A549 (cell line): Measurements from ENCODE around the gene NACC2.

Experiments used
- CHD4 ChIP-seq: fragments of 200-600 bp; sonication (generic); IDR thresholded peaks from 2 replicates; pipeline ENCODE4 v1.6.1; 2016; ENCODE audit warnings: antibody characterized with exemption, mild to moderate bottlenecking, borderline replicate concordance
- NR3C1 ChIP-seq: fragments of >200 bp; sonication (Bioruptor Twin); formaldehyde crosslinking; IDR thresholded peaks from 3 replicates; pipeline ENCODE4 v1.6.1; 2017
- POLR2AphosphoS2 ChIP-seq: conservative IDR thresholded peaks from 2 replicates; pipeline ENCODE4 v1.6.1; 2012; ENCODE audit warnings: low read length, improper control_type of control experiment, inconsistent platforms
- SMC3 ChIP-seq: fragments of >200 bp; sonication (Bioruptor Twin); formaldehyde crosslinking; IDR thresholded peaks from 3 replicates; pipeline ENCODE4 v1.6.1; 2018; ENCODE audit warnings: inconsistent platforms
- TF ChIP-seq, protein P1 (sequence below): fragments of >200 bp; sonication (Bioruptor Twin); formaldehyde crosslinking; IDR thresholded peaks from 3 replicates; pipeline ENCODE4 v1.5.1; 2016
- TF ChIP-seq, protein P2 (sequence below): IDR thresholded peaks from 2 replicates; pipeline ENCODE4 v1.6.1; 2012; ENCODE audit warnings: low read depth, borderline replicate concordance

- TF ChIP-seq, protein P1, sequence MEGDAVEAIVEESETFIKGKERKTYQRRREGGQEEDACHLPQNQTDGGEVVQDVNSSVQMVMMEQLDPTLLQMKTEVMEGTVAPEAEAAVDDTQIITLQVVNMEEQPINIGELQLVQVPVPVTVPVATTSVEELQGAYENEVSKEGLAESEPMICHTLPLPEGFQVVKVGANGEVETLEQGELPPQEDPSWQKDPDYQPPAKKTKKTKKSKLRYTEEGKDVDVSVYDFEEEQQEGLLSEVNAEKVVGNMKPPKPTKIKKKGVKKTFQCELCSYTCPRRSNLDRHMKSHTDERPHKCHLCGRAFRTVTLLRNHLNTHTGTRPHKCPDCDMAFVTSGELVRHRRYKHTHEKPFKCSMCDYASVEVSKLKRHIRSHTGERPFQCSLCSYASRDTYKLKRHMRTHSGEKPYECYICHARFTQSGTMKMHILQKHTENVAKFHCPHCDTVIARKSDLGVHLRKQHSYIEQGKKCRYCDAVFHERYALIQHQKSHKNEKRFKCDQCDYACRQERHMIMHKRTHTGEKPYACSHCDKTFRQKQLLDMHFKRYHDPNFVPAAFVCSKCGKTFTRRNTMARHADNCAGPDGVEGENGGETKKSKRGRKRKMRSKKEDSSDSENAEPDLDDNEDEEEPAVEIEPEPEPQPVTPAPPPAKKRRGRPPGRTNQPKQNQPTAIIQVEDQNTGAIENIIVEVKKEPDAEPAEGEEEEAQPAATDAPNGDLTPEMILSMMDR: no peak
- TF ChIP-seq POLR2AphosphoS2: no peak
- TF ChIP-seq NR3C1: no peak
- no peak for TF ChIP-seq CHD4
- TF ChIP-seq SMC3: no peak
- TF ChIP-seq, protein P2, sequence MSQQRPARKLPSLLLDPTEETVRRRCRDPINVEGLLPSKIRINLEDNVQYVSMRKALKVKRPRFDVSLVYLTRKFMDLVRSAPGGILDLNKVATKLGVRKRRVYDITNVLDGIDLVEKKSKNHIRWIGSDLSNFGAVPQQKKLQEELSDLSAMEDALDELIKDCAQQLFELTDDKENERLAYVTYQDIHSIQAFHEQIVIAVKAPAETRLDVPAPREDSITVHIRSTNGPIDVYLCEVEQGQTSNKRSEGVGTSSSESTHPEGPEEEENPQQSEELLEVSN: no peak
Measured at GRCh38 chr9:136053757-136054142, 41.3 kb downstream of the NACC2 start.
